ENCODE data around the gene ZFR.

GRCh38 chr5:32435383-32435782 lies 9.2 kb downstream of the ZFR start:
- TF ChIP-seq, protein P1, sequence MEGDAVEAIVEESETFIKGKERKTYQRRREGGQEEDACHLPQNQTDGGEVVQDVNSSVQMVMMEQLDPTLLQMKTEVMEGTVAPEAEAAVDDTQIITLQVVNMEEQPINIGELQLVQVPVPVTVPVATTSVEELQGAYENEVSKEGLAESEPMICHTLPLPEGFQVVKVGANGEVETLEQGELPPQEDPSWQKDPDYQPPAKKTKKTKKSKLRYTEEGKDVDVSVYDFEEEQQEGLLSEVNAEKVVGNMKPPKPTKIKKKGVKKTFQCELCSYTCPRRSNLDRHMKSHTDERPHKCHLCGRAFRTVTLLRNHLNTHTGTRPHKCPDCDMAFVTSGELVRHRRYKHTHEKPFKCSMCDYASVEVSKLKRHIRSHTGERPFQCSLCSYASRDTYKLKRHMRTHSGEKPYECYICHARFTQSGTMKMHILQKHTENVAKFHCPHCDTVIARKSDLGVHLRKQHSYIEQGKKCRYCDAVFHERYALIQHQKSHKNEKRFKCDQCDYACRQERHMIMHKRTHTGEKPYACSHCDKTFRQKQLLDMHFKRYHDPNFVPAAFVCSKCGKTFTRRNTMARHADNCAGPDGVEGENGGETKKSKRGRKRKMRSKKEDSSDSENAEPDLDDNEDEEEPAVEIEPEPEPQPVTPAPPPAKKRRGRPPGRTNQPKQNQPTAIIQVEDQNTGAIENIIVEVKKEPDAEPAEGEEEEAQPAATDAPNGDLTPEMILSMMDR (IDR thresholded peaks at IDR 0.05), result no peak
- TF ChIP-seq POLR2A (IDR thresholded peaks at IDR 0.05), result no peak
